ENCODE measurements around the gene ECT2.

- no peak for TF ChIP-seq EP300 (conservative IDR thresholded peaks at IDR 0.05; ENCODE audit: poor library complexity, severe bottlenecking)
- TF ChIP-seq TAF1 (IDR thresholded peaks at IDR 0.05; ENCODE audit: low read depth), result no peak
- TF ChIP-seq EZH2 (IDR thresholded peaks at IDR 0.05; ENCODE audit: borderline replicate concordance, insufficient read depth, low read length, poor library complexity, severe bottlenecking), result no peak
- TF ChIP-seq CTCF (IDR thresholded peaks at IDR 0.05; ENCODE audit: poor library complexity, severe bottlenecking), result no peak
- TF ChIP-seq MXI1 (conservative IDR thresholded peaks at IDR 0.05; ENCODE audit: poor library complexity, severe bottlenecking), result no peak
- no peak for TF ChIP-seq SMC3 (conservative IDR thresholded peaks at IDR 0.05; ENCODE audit: poor library complexity)
- TF ChIP-seq POLR2AphosphoS5 (IDR thresholded peaks at IDR 0.05), result no peak
Measured at GRCh38 chr3:172735014-172735413, 15.5 kb upstream of the ECT2 start.
